ENCODE measurements around the gene ODAD2.

The ODAD2 gene

GRCh38 chr10:27889518-27889917 is 109.4 kb downstream of the ODAD2 start:
- TF ChIP-seq EGR1 (IDR thresholded peaks at IDR 0.05) (no peak), YY1 (IDR thresholded peaks at IDR 0.05; ENCODE audit: low read depth) (no peak), FOXM1 (IDR thresholded peaks at IDR 0.05; ENCODE audit: borderline replicate concordance, low read depth) (no peak), TEAD4 (IDR thresholded peaks at IDR 0.05) (no peak), EP300 (IDR thresholded peaks at IDR 0.05; ENCODE audit: borderline replicate concordance) (no peak), ZBTB7A (IDR thresholded peaks at IDR 0.05; ENCODE audit: low read depth) (no peak), RAD21 (IDR thresholded peaks at IDR 0.05; ENCODE audit: low read depth) (no peak), NFIC (IDR thresholded peaks at IDR 0.05) (no peak), TCF12 (IDR thresholded peaks at IDR 0.05; ENCODE audit: low read depth) (no peak)

- TF ChIP-seq FOXM1 (IDR thresholded peaks at IDR 0.05; ENCODE audit: borderline replicate concordance, low read depth) = no peak
Observed at GRCh38 chr10:27884185-27884641, 114.7 kb downstream of the ODAD2 start.

GRCh38 chr10:27878281-27878680 is 120.6 kb downstream of the ODAD2 start:
- TF ChIP-seq EGR1 (IDR thresholded peaks at IDR 0.05) (no peak), YY1 (IDR thresholded peaks at IDR 0.05; ENCODE audit: low read depth) (no peak), NFIC (IDR thresholded peaks at IDR 0.05) (no peak), CREB1 (IDR thresholded peaks at IDR 0.05; ENCODE audit: low read depth) (no peak), CEBPB (IDR thresholded peaks at IDR 0.05) (no peak), TAF1 (IDR thresholded peaks at IDR 0.05; ENCODE audit: low read depth) (no peak), MAX (IDR thresholded peaks at IDR 0.05) (no peak), EP300 (IDR thresholded peaks at IDR 0.05; ENCODE audit: borderline replicate concordance) (no peak), FOXM1 (IDR thresholded peaks at IDR 0.05; ENCODE audit: borderline replicate concordance, low read depth) (no peak), TEAD4 (IDR thresholded peaks at IDR 0.05) (no peak), TCF12 (IDR thresholded peaks at IDR 0.05; ENCODE audit: low read depth) (no peak), REST (IDR thresholded peaks at IDR 0.05; ENCODE audit: low read depth) (no peak), ZBTB7A (IDR thresholded peaks at IDR 0.05; ENCODE audit: low read depth) (no peak), USF1 (IDR thresholded peaks at IDR 0.05) (no peak), RAD21 (IDR thresholded peaks at IDR 0.05; ENCODE audit: low read depth) (no peak)

GRCh38 chr10:27865221-27865635 is 133.7 kb downstream of the ODAD2 start:
- TF ChIP-seq TEAD4 (IDR thresholded peaks at IDR 0.05) (no peak), USF1 (IDR thresholded peaks at IDR 0.05) (no peak)

- TF ChIP-seq EGR1 (IDR thresholded peaks at IDR 0.05) = no peak
- TF ChIP-seq TAF1 (IDR thresholded peaks at IDR 0.05; ENCODE audit: low read depth) = no peak
- no peak for TF ChIP-seq RAD21 (IDR thresholded peaks at IDR 0.05; ENCODE audit: low read depth)
Observed at GRCh38 chr10:27861781-27862180, 137.1 kb downstream of the ODAD2 start.

GRCh38 chr10:27857616-27858015 is 141.3 kb downstream of the ODAD2 start:
- TF ChIP-seq CEBPB (IDR thresholded peaks at IDR 0.05) = no peak
- no peak for TF ChIP-seq TAF1 (IDR thresholded peaks at IDR 0.05; ENCODE audit: low read depth)
- TF ChIP-seq FOXM1 (IDR thresholded peaks at IDR 0.05; ENCODE audit: borderline replicate concordance, low read depth) = no peak
- TF ChIP-seq MAX (IDR thresholded peaks at IDR 0.05) = no peak
- no peak for TF ChIP-seq RAD21 (IDR thresholded peaks at IDR 0.05; ENCODE audit: low read depth)
- no peak for TF ChIP-seq YY1 (IDR thresholded peaks at IDR 0.05; ENCODE audit: low read depth)
- TF ChIP-seq ZBTB7A (IDR thresholded peaks at IDR 0.05; ENCODE audit: low read depth) = no peak

GRCh38 chr10:27844223-27844622 is 154.7 kb downstream of the ODAD2 start:
- TF ChIP-seq USF1 (IDR thresholded peaks at IDR 0.05) = no peak
- no peak for TF ChIP-seq RAD21 (IDR thresholded peaks at IDR 0.05; ENCODE audit: low read depth)
- TF ChIP-seq FOXM1 (IDR thresholded peaks at IDR 0.05; ENCODE audit: borderline replicate concordance, low read depth) = no peak
- no peak for TF ChIP-seq CEBPB (IDR thresholded peaks at IDR 0.05)
- no peak for TF ChIP-seq REST (IDR thresholded peaks at IDR 0.05; ENCODE audit: low read depth)
- no peak for TF ChIP-seq EP300 (IDR thresholded peaks at IDR 0.05; ENCODE audit: borderline replicate concordance)
- TF ChIP-seq MAX (IDR thresholded peaks at IDR 0.05) = no peak
- no peak for TF ChIP-seq EGR1 (IDR thresholded peaks at IDR 0.05)
- no peak for TF ChIP-seq YY1 (IDR thresholded peaks at IDR 0.05; ENCODE audit: low read depth)
- TF ChIP-seq TCF12 (IDR thresholded peaks at IDR 0.05; ENCODE audit: low read depth) = no peak
- no peak for TF ChIP-seq TEAD4 (IDR thresholded peaks at IDR 0.05)
- TF ChIP-seq NFIC (IDR thresholded peaks at IDR 0.05) = no peak
- TF ChIP-seq CREB1 (IDR thresholded peaks at IDR 0.05; ENCODE audit: low read depth) = no peak
- TF ChIP-seq ZBTB7A (IDR thresholded peaks at IDR 0.05; ENCODE audit: low read depth) = no peak
